ENCODE data around the gene NDNF.

NDNF gene

DNA sequence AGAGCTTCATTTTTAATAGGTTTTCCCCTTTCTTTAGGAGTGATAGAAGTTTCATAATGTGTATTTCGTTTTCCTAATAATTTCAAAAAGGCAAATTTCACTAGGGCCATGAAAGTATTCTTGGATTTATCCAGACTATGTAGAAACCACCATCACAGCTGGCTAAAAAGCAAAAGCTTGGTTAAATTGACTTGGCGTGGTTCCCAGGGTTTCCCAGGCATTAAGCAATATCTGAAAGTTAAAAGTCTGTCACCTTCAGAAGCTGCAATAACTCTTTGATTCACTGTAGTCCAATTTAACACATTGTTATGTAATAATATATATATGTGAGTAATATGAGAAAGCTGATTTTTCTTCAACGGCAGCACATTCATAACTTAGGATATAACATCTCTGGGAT, 38.3 kb downstream of the NDNF start:
- TF ChIP-seq FOXP2 (optimal IDR thresholded peaks at IDR 0.05; ENCODE audit: borderline replicate concordance, extremely low read depth, extremely low read length, insufficient read depth) (no peak), POLR2AphosphoS5 (IDR thresholded peaks at IDR 0.05; ENCODE audit: low read depth, low read length) (no peak), SIN3A (IDR thresholded peaks at IDR 0.05; ENCODE audit: borderline replicate concordance, insufficient read depth, low read length) (no peak), TAF1 (IDR thresholded peaks at IDR 0.05; ENCODE audit: borderline replicate concordance, insufficient read depth, low read length) (no peak)
- TF ChIP-seq, protein P1, sequence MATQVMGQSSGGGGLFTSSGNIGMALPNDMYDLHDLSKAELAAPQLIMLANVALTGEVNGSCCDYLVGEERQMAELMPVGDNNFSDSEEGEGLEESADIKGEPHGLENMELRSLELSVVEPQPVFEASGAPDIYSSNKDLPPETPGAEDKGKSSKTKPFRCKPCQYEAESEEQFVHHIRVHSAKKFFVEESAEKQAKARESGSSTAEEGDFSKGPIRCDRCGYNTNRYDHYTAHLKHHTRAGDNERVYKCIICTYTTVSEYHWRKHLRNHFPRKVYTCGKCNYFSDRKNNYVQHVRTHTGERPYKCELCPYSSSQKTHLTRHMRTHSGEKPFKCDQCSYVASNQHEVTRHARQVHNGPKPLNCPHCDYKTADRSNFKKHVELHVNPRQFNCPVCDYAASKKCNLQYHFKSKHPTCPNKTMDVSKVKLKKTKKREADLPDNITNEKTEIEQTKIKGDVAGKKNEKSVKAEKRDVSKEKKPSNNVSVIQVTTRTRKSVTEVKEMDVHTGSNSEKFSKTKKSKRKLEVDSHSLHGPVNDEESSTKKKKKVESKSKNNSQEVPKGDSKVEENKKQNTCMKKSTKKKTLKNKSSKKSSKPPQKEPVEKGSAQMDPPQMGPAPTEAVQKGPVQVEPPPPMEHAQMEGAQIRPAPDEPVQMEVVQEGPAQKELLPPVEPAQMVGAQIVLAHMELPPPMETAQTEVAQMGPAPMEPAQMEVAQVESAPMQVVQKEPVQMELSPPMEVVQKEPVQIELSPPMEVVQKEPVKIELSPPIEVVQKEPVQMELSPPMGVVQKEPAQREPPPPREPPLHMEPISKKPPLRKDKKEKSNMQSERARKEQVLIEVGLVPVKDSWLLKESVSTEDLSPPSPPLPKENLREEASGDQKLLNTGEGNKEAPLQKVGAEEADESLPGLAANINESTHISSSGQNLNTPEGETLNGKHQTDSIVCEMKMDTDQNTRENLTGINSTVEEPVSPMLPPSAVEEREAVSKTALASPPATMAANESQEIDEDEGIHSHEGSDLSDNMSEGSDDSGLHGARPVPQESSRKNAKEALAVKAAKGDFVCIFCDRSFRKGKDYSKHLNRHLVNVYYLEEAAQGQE (IDR thresholded peaks at IDR 0.05; ENCODE audit: insufficient read depth in 1 of 2, low read depth in 2 of 2, low read length in 2 of 2), result no peak

DNA sequence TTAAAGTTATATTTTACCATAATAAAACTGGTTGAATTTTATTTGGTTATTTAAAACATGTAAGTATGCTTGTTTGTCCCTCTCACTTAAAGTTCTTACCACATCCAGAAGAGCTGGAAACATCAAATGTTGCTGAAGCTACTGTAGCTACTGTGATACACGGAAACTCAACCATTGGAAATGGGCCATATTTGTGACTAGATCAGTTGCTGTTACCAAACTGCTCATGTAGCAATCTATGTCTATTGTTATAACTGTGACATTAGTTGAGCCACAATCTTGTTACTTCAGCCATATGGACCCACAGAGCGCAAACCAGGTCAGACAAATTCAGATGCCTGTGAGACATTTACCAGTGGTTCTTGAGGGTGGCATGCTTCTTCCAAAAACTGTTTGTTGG, 41.6 kb downstream of the NDNF start:
- TF ChIP-seq TAF1 (IDR thresholded peaks at IDR 0.05; ENCODE audit: borderline replicate concordance, insufficient read depth, low read length) (no peak), SIN3A (IDR thresholded peaks at IDR 0.05; ENCODE audit: borderline replicate concordance, insufficient read depth, low read length) (no peak), FOXP2 (optimal IDR thresholded peaks at IDR 0.05; ENCODE audit: borderline replicate concordance, extremely low read depth, extremely low read length, insufficient read depth) (no peak), POLR2AphosphoS5 (IDR thresholded peaks at IDR 0.05; ENCODE audit: low read depth, low read length) (no peak)
- TF ChIP-seq, protein P1 (IDR thresholded peaks at IDR 0.05; ENCODE audit: insufficient read depth in 1 of 2, low read depth in 2 of 2, low read length in 2 of 2), result no peak

DNA sequence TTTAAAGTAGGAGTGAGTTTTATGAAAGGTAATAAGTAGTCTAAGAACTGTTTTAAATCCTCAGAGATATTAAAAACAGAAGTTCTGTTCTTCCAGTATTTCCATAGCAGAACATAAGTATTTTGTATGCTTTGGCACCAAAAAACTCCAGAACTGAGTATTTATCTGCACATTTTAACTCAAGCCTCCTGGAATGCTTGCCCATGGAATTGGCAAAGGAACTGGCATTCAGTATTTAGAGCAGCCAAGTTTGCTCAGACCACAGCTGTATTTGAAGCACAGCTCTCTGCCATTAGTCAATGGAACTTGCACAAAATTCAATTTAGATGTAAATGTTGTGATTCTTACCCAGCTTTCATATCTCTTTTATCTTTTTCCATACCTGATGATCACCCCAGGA, 42.2 kb downstream of the NDNF start:
- no peak for TF ChIP-seq POLR2AphosphoS5 (IDR thresholded peaks at IDR 0.05; ENCODE audit: low read depth, low read length)
- TF ChIP-seq FOXP2 (optimal IDR thresholded peaks at IDR 0.05; ENCODE audit: borderline replicate concordance, extremely low read depth, extremely low read length, insufficient read depth), result no peak
- no peak for TF ChIP-seq TAF1 (IDR thresholded peaks at IDR 0.05; ENCODE audit: borderline replicate concordance, insufficient read depth, low read length)
- TF ChIP-seq, protein P1 (IDR thresholded peaks at IDR 0.05; ENCODE audit: insufficient read depth in 1 of 2, low read depth in 2 of 2, low read length in 2 of 2), result no peak
- TF ChIP-seq SIN3A (IDR thresholded peaks at IDR 0.05; ENCODE audit: borderline replicate concordance, insufficient read depth, low read length), result no peak

DNA sequence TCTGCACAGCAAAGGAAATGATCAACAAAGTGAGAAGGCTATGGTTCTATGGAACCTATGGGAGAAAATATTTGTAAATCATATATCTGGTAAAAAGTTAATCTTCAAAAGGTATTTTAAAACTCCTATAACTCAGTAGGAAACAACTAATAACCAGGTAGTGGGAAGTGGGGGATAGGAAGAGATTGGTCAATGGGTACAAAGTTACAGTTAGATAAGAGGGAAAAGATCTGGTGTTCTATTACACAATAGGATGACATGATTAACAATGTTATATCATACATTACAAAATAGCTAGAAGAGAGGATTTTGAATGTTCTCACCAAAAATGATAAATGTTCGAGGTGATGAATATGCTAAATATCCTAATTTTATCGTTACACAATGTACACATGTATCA, 46.3 kb downstream of the NDNF start:
- TF ChIP-seq, protein P1 (IDR thresholded peaks at IDR 0.05; ENCODE audit: insufficient read depth in 1 of 2, low read depth in 2 of 2, low read length in 2 of 2), result no peak
- TF ChIP-seq POLR2AphosphoS5 (IDR thresholded peaks at IDR 0.05; ENCODE audit: low read depth, low read length) (no peak), TAF1 (IDR thresholded peaks at IDR 0.05; ENCODE audit: borderline replicate concordance, insufficient read depth, low read length) (no peak), SIN3A (IDR thresholded peaks at IDR 0.05; ENCODE audit: borderline replicate concordance, insufficient read depth, low read length) (no peak), FOXP2 (optimal IDR thresholded peaks at IDR 0.05; ENCODE audit: borderline replicate concordance, extremely low read depth, extremely low read length, insufficient read depth) (no peak)

DNA sequence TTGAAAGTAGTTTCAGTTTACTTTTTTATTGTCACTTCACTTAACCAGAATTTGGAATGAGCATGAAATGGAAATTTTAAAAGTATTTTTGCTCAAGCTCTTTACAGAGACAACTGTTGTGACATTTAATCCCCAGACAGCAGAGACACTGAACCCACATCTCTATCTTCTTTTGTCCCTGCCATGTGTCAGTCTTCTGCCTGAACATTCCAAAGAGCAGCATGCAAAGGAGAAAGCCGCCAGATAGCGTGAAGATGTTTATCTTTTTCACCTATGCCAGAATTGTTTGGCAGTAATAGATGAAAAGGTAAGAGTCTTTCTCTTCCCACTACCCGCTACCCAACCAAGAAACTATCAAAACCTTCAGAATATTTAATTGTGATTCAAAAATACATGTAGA, 46.8 kb downstream of the NDNF start:
- TF ChIP-seq SIN3A (IDR thresholded peaks at IDR 0.05; ENCODE audit: borderline replicate concordance, insufficient read depth, low read length), result no peak
- no peak for TF ChIP-seq POLR2AphosphoS5 (IDR thresholded peaks at IDR 0.05; ENCODE audit: low read depth, low read length)
- TF ChIP-seq, protein P1 (IDR thresholded peaks at IDR 0.05; ENCODE audit: insufficient read depth in 1 of 2, low read depth in 2 of 2, low read length in 2 of 2), result no peak

All from PFSK-1 (cell line).